Smooth muscle cell of the brain vasculature (primary cell): ENCODE results near the gene CHCHD3.

Experiments
- DNase-seq: peaks from one replicate; pipeline ENCODE4 v3.0.0-alpha.2; 2012; ENCODE audit warnings: low read depth, low spot score

The CHCHD3 gene

DNA sequence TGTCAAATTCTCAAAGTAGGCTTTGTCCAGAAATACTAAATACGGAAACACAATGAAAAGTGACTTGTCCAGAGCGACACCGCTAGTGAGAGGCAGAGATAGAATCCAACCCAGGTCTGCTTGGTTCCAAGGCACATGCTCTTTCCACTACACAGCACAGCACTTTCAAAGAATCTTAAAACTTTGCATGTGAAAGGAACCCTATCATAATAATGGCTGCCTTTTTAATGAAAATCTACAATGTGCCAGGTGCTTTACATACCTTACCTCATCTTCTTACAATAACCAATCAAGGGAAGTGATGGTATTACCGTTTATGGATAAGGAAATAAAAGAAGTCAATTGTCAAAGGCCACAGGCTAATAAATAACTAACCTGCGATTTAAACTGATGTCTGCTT lies 2.6 kb downstream of the CHCHD3 start:
- DNase-seq: no peak

- DNase-seq: no peak
Measured at GRCh38 chr7:133077394-133077793, 4.5 kb downstream of the CHCHD3 start.

GRCh38 chr7:133076142-133076541 lies 5.7 kb downstream of the CHCHD3 start:
- DNase-seq: no peak

- DNase-seq: no peak
Measured at GRCh38 chr7:133071506-133071905, 10.4 kb downstream of the CHCHD3 start.

GRCh38 chr7:133070562-133070961 lies 11.3 kb downstream of the CHCHD3 start:
- no peak for DNase-seq

DNA sequence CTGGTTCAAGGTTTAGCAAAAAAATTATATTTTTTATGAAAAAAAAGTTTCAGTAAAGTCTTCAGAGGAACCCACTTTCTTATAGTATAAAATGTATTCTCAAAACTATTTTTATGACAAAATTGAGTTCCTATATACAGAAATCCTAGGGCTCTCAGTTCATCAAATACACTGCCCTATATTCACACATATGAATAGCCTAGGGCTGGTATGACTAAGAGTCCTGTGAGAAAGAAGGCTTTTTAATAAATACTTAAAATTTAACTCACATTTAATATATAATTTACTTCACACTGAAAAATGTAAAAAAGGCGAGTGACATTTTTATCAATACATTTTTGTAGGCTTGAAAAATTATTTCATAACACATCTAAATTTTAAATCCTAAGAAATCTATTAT lies 16.6 kb downstream of the CHCHD3 start:
- no peak for DNase-seq

DNA sequence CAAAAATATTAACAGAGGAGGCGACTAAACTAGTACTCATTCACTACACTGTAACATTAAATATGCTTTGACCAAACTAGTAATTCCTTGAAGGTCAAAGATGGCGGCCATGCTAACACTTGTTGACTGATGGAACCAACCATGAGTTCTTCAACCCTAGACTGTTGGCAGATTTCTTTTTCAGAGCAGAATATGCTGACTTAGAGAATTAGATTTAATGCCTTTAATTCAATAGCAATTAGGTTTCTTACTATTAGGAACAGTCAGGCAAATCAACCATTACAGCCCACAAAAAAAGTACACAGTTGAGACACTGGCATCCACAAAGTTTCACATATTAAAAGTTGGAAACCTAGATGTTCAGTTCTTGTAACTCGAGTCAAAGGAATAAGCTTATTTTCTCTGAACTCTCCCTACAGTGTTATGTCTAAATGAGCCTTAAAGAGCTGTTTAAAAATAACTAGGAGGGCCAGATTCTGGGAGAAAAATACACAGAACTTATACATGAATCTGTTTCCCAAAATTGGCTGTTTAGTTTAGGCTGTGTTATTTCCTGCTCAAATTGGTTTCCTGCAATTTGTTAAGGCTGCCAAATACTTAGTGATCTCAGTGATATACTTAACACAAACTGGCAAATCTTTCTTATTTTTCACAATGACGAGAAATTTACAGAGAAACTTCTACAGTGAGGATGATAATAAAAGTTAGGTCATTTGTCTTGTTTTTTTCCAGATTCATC lies 17.6 kb downstream of the CHCHD3 start:
- no peak for DNase-seq

GRCh38 chr7:133061792-133062191 lies 20.1 kb downstream of the CHCHD3 start:
- DNase-seq: no peak

DNA sequence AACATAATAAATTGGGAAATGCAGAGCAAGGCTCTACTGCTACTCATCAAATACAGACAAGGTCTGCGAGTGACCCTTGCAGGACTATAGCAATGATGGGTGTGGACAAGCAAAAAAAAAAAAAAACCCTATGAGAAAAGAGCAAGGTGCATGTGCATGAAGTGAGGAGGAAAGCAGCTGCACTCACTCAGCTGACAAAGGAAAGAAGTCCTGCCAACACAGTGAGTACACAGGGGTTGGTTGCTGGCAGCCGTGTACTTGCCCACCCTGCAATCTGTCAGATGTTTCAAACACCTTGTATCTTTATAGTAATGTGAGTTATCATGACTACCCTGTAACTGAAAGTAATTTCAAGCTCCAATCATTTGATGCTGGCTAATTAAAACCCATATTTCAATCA lies 20.5 kb downstream of the CHCHD3 start:
- DNase-seq: no peak

DNA sequence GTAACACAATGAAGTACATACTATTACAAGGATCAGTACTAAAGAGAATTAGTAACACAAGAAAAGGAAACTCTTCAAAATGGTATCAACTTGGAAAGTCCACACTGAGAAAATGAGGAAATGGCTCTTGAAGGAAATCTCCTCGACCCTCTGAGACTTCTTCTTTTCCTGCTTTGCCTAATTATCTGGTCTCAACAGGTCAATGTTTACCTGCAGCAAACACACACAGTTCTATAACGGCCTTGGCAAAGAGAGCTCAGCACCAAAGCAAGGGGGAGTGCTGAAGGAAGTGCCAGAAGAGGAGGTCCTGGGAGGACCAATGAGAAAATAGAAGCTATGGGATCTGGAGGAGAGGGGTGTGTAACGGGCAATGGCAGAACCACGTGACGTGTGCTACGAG lies 21.9 kb downstream of the CHCHD3 start:
- no peak for DNase-seq

DNA sequence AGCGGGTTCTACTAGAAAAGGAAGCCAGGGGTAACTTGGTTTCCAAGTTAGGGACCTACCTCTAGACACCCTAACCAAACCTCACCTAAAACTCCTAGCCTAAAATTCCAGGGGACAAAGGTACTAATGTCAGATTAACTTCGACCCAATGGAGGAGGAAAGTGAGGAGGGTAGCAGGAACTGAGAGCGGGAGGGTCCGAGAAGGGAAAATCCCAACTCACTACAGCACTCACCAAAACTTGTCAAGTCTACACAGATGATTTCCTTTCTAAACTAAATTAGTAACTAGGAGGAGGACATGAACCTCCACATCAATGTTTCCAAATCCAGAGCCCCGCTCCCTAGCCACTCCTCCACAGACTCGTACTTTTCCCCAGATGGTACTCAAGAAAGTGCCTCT lies 22.6 kb downstream of the CHCHD3 start:
- DNase-seq: no peak

GRCh38 chr7:133056370-133057238 lies 25.3 kb downstream of the CHCHD3 start:
- no peak for DNase-seq

GRCh38 chr7:133054162-133054840 lies 27.6 kb downstream of the CHCHD3 start:
- DNase-seq: no peak

GRCh38 chr7:133053321-133053891 lies 28.5 kb downstream of the CHCHD3 start:
- peak; percentile 53 for DNase-seq

GRCh38 chr7:133052826-133053225 lies 29.1 kb downstream of the CHCHD3 start:
- no peak for DNase-seq

DNA sequence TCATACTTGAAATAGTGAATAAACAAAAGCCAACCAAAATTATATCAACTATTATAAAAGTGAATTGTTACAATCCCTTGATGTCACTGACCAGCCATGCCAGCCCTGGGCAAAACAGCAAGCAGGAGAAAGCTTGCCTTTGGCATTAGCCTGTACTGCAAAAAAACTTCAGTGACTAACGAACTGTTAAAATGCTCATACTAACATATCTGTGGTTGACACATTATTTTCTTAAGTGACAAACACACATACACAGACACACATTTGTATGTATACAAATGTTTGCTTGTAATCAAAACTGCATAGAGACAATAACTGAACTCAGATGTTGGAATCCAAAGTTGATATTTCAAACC lies 29.5 kb downstream of the CHCHD3 start:
- DNase-seq: no peak

GRCh38 chr7:133051719-133052400 lies 30.0 kb downstream of the CHCHD3 start:
- no peak for DNase-seq

- no peak for DNase-seq
Measured at GRCh38 chr7:133051066-133051465, 30.8 kb downstream of the CHCHD3 start.

- DNase-seq: no peak
Measured at GRCh38 chr7:133050200-133050995, 31.5 kb downstream of the CHCHD3 start.

DNA sequence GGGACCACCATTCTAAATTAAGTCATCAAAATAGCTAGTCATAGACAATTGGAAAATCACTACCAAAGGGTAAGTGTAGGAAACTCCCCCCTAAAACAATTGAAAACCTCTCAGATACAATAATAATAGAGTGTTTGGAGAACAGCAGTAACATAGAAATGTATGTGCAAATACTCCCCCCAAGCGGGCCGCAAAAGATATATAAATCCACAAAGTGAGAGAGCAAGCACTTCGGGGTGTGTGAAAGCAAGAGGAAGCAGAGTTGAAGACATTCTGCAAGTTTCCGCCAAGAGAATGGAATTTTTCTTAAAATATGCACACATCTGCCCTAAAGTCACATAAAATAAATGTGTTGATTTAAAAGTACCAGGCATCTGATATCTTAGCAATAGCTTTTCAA lies 33.3 kb downstream of the CHCHD3 start:
- no peak for DNase-seq

- no peak for DNase-seq
Measured at GRCh38 chr7:133047321-133047720, 34.6 kb downstream of the CHCHD3 start.
